Measurements from ENCODE around the gene TAF10. TPM values are rescaled to one million over a fixed set of nuclear protein-coding genes. Genes with fewer than 3 reads are reported as not detected.

Gene TAF10
- total and polyA plus RNA-seq, 2 of the 13 experiments (the other 11 are each of a cell fraction or from before 2014, with no cell fraction given) = 71.3 to 134 TPM

DNA sequence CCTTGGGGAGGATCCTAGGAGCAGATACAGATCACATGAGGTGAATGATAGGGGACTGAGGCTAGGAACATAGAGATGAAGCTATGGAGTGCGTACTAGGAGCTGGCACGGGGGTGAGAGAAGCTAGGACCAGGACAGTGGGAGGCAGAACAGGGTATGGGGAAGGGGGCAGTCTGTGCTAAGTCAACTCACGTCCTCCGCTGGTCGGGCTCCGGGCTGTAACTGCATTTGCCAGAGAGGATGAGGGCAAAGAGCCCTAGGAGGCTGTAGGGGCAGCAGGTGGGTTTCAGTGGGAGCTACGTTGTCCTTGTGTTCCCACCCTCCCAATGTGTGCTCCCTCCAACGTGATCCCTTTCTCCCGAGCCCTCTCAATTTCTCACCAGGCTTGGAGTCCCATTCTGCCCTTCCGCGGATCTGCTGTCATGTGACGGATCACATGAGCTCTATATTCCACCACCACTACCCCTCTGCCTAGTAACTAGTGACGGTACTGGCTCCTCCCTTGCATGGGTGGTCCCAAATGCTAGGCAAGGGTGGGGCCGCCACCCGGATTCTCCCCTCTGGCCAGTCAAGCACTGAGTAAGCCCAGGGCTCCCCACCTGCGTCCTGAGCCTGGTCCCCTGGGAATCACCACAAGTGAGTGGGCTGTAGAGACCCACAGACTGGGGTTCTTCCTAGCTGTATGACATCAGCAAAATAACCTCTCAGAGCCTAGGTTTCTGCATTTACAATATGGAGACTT is 7.2 kb upstream of the TAF10 start, which contains the start of gene TPP1 (continued):
- TF ChIP-seq ZNF567 (CRISPR knock-in tag; IDR thresholded peaks at IDR 0.05; ENCODE audit: borderline replicate concordance) = no peak
- no peak for TF ChIP-seq ZNF235 (CRISPR knock-in tag; IDR thresholded peaks at IDR 0.05; ENCODE audit: borderline replicate concordance)
- no peak for TF ChIP-seq RELA (CRISPR knock-in tag; IDR thresholded peaks at IDR 0.05)
- TF ChIP-seq, protein P1, sequence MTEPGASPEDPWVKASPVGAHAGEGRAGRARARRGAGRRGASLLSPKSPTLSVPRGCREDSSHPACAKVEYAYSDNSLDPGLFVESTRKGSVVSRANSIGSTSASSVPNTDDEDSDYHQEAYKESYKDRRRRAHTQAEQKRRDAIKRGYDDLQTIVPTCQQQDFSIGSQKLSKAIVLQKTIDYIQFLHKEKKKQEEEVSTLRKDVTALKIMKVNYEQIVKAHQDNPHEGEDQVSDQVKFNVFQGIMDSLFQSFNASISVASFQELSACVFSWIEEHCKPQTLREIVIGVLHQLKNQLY (CRISPR knock-in tag; IDR thresholded peaks at IDR 0.05) = 0 out of 2 replicates have a peak, but pooled peaks have one; percentile 28
- TF ChIP-seq ZNF367 (CRISPR knock-in tag; IDR thresholded peaks at IDR 0.05; ENCODE audit: borderline replicate concordance) = no peak
- no peak for TF ChIP-seq CENPT (CRISPR knock-in tag; IDR thresholded peaks at IDR 0.05; ENCODE audit: low read depth)
- TF ChIP-seq ZNF589 (CRISPR knock-in tag; conservative IDR thresholded peaks at IDR 0.05) = no peak
- TF ChIP-seq, protein P2, sequence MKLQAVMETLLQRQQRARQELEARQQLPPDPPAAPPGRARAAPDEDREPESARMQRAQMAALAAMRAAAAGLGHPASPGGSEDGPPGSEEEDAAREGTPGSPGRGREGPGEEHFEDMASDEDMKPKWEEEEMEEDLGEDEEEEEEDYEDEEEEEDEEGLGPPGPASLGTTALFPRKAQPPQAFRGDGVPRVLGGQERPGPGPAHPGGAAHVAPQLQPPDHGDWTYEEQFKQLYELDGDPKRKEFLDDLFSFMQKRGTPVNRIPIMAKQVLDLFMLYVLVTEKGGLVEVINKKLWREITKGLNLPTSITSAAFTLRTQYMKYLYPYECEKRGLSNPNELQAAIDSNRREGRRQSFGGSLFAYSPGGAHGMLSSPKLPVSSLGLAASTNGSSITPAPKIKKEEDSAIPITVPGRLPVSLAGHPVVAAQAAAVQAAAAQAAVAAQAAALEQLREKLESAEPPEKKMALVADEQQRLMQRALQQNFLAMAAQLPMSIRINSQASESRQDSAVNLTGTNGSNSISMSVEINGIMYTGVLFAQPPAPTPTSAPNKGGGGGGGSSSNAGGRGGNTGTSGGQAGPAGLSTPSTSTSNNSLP (IDR thresholded peaks at IDR 0.05; ENCODE audit: low read depth, low read length) = no peak
- TF ChIP-seq GLMP (CRISPR knock-in tag; IDR thresholded peaks at IDR 0.05; ENCODE audit: borderline replicate concordance) = no peak
- no peak for TF ChIP-seq HMG20A (CRISPR knock-in tag; IDR thresholded peaks at IDR 0.05; ENCODE audit: borderline replicate concordance)
- TF ChIP-seq ZNF317 (CRISPR knock-in tag; IDR thresholded peaks at IDR 0.05) = no peak
- TF ChIP-seq HBP1 (CRISPR knock-in tag; IDR thresholded peaks at IDR 0.05; ENCODE audit: low read depth) = no peak
- TF ChIP-seq, protein P3, sequence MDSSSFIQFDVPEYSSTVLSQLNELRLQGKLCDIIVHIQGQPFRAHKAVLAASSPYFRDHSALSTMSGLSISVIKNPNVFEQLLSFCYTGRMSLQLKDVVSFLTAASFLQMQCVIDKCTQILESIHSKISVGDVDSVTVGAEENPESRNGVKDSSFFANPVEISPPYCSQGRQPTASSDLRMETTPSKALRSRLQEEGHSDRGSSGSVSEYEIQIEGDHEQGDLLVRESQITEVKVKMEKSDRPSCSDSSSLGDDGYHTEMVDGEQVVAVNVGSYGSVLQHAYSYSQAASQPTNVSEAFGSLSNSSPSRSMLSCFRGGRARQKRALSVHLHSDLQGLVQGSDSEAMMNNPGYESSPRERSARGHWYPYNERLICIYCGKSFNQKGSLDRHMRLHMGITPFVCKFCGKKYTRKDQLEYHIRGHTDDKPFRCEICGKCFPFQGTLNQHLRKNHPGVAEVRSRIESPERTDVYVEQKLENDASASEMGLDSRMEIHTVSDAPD (CRISPR knock-in tag; IDR thresholded peaks at IDR 0.05) = no peak
- TF ChIP-seq, protein P4, sequence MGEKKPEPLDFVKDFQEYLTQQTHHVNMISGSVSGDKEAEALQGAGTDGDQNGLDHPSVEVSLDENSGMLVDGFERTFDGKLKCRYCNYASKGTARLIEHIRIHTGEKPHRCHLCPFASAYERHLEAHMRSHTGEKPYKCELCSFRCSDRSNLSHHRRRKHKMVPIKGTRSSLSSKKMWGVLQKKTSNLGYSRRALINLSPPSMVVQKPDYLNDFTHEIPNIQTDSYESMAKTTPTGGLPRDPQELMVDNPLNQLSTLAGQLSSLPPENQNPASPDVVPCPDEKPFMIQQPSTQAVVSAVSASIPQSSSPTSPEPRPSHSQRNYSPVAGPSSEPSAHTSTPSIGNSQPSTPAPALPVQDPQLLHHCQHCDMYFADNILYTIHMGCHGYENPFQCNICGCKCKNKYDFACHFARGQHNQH (CRISPR knock-in tag; IDR thresholded peaks at IDR 0.05) = peak; percentile 63
- no peak for TF ChIP-seq SNRNP70 (IDR thresholded peaks at IDR 0.05; ENCODE audit: low read depth, low read length)
- TF ChIP-seq AFF4 (CRISPR knock-in tag; IDR thresholded peaks at IDR 0.05) = no peak
- no peak for TF ChIP-seq ZFP41 (CRISPR knock-in tag; IDR thresholded peaks at IDR 0.05; ENCODE audit: borderline replicate concordance)

Measured in HepG2 (cell line).